PC-9 (cell line): ENCODE data around the gene NRG3. TPM values are rescaled to one million over a fixed set of nuclear protein-coding genes. Genes with fewer than 3 reads are reported as not detected.

Source experiments
- BruUV-seq: library from RNA; stranded (reverse); fragments of 400-500 nt; replicated peaks from 2 replicates; lab custom pipeline; 2021; lab: Mats Ljungman, UMichigan
- CTCF ChIA-PET: fragments of 300-600 bp; sonication (Branson Sonifier 250); formaldehyde crosslinking; loops from one replicate; lab custom pipeline; 2022; ENCODE audit warnings: antibody characterized with exemption; lab: Charles Lee
- POLR2A ChIA-PET: fragments of 300-600 bp; sonication (Branson Sonifier 250); formaldehyde crosslinking; loops from one replicate; lab custom pipeline; 2022; ENCODE audit warnings: antibody characterized with exemption; ENCODE audit not compliant: unreplicated experiment; lab: Charles Lee
- DNase-seq, 2 experiments: peaks; one replicate each; pipeline versions ENCODE4 v3.0.0 to v3.0.0-alpha.2; 2015 to 2022; ENCODE audit warnings: mixed read lengths in 1 of 2
- H2AFZ ChIP-seq: fragments of 200-600 bp; sonication (generic); 2 replicates; pipeline ENCODE4 v1.8.1; 2017; ENCODE audit warnings: antibody characterized with exemption
- H3F3A ChIP-seq: fragments of 200-600 bp; sonication (generic); 2 replicates; pipeline ENCODE4 v1.8.1; 2017; ENCODE audit warnings: antibody characterized with exemption, mild to moderate bottlenecking, low read depth; ENCODE audit not compliant: insufficient read depth
- H3K27ac ChIP-seq: fragments of 200-600 bp; sonication (generic); 2 replicates; pipeline ENCODE4 v1.6.1; 2016; ENCODE audit warnings: mixed run types
- H3K27me3 ChIP-seq: fragments of 200-600 bp; sonication (generic); 2 replicates; pipeline ENCODE4 v1.6.1; 2016; ENCODE audit warnings: low read depth, mixed run types; ENCODE audit not compliant: insufficient read depth
- H3K36me3 ChIP-seq: fragments of 200-600 bp; sonication (generic); 2 replicates; pipeline ENCODE4 v1.6.1; 2016; ENCODE audit warnings: low read depth, mixed run types
- H3K4me1 ChIP-seq: fragments of 200-600 bp; sonication (generic); replicated peaks from 2 replicates; pipeline ENCODE4 v1.6.1; 2016; ENCODE audit warnings: mixed run types; ENCODE audit not compliant: insufficient read depth
- H3K4me2 ChIP-seq: fragments of 200-600 bp; sonication (generic); 2 replicates; pipeline ENCODE4 v1.6.1; 2017; ENCODE audit warnings: mixed run types
- H3K4me3 ChIP-seq: fragments of 200-600 bp; sonication (generic); 2 replicates; pipeline ENCODE4 v1.6.1; 2016; ENCODE audit warnings: mixed run types
- H3K79me2 ChIP-seq: fragments of 200-600 bp; sonication (generic); 2 replicates; pipeline ENCODE4 v1.6.1; 2017; ENCODE audit warnings: low read depth, mixed run types
- H3K9me2 ChIP-seq: fragments of 200-600 bp; sonication (generic); 2 replicates; pipeline ENCODE4 v1.8.1; 2017; ENCODE audit warnings: mild to moderate bottlenecking; ENCODE audit not compliant: insufficient read depth
- H3K9me3 ChIP-seq: fragments of 200-600 bp; sonication (generic); 2 replicates; pipeline ENCODE4 v1.8.1; 2016; ENCODE audit warnings: low read depth; ENCODE audit not compliant: insufficient read depth
- H4K20me1 ChIP-seq: fragments of 200-600 bp; sonication (generic); 2 replicates; pipeline ENCODE4 v1.8.1; 2017; ENCODE audit not compliant: insufficient read depth
- EZH2 ChIP-seq: fragments of 200-600 bp; sonication (generic); IDR thresholded peaks from 2 replicates; pipeline ENCODE4 v1.8.0; 2017; ENCODE audit warnings: antibody characterized with exemption, low read depth
- intact Hi-C: fragments of 100-400 bp; cut with micrococcal nuclease; formaldehyde crosslinking; loops from one replicate; pipeline ENCODE4 v1.10.0; 2022; ENCODE audit not compliant: unreplicated experiment
- total RNA-seq: library from RNA; stranded (reverse); gene quantifications from 2 replicates; pipeline ENCODE4 v1.2.3, GENCODE V29; 2021
- TF ChIP-seq, protein P1 (sequence below): fragments of 200-600 bp; sonication (generic); conservative IDR thresholded peaks from 2 replicates; pipeline ENCODE4 v1.6.1; 2017; ENCODE audit warnings: mixed run types, antibody characterized with exemption, mild to moderate bottlenecking, moderate library complexity

Gene NRG3
- total RNA-seq, 1 experiment from 2014 or later: not detected

DNA sequence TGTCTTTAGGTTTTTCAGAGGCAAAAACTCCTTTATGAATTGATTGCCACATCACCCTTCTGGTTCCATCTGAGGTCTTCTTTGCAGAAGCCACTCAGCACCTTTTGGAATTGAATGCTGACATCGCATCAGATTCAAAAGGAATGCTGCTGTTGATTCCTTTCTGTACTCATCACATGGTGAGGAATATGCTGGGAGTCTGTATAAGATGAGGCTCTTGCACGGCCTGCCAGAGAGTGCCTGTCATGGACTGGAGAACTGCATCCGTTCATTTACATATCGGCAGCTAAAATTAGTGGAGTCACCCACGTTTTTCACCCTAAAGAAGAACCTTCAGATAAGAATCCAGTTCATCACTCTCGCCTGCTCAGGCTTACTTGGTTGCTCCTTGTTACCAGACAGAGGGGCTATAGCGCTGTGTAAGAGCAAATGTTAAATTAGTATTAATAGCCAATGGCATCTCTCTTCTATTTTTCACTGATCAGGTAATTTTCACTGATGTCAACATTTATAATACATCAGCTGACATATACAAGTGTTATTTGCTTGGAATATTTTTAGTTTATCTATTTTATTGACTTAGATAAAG is 14.3 kb downstream of the NRG3 start:
- BruUV-seq: no TSS peak
- POLR2A ChIA-PET: no interaction called here
- intact Hi-C loops: no loop called here
- Histone ChIP-seq H4K20me1 (no peaks in the 10 kb centered on the region), H3K4me2 (no peak overlapping the region), H2AFZ (no peak overlapping the region), H3K4me1 (no peaks in the 10 kb centered on the region), H3K9me2 (no peaks in the 10 kb centered on the region), H3K79me2 (no peaks in the 10 kb centered on the region), H3K36me3 (no peaks in the 10 kb centered on the region), H3K27me3 (0 out of 2 replicates have a peak, but pooled peaks cover under 1% of the 10 kb centered on the region), H3K9me3 (no peaks in the 10 kb centered on the region), H3F3A (no peaks in the 10 kb centered on the region), H3K4me3 (no peak overlapping the region), H3K27ac (no peak overlapping the region)
- TF ChIP-seq EZH2: no peak
- TF ChIP-seq, protein P1, sequence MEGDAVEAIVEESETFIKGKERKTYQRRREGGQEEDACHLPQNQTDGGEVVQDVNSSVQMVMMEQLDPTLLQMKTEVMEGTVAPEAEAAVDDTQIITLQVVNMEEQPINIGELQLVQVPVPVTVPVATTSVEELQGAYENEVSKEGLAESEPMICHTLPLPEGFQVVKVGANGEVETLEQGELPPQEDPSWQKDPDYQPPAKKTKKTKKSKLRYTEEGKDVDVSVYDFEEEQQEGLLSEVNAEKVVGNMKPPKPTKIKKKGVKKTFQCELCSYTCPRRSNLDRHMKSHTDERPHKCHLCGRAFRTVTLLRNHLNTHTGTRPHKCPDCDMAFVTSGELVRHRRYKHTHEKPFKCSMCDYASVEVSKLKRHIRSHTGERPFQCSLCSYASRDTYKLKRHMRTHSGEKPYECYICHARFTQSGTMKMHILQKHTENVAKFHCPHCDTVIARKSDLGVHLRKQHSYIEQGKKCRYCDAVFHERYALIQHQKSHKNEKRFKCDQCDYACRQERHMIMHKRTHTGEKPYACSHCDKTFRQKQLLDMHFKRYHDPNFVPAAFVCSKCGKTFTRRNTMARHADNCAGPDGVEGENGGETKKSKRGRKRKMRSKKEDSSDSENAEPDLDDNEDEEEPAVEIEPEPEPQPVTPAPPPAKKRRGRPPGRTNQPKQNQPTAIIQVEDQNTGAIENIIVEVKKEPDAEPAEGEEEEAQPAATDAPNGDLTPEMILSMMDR: no peak
- CTCF ChIA-PET: no interaction called here
- no peak for DNase-seq

GRCh38 chr10:81894616-81895015 is 19.6 kb downstream of the NRG3 start:
- no peaks in the 10 kb centered on the region for H3K36me3 ChIP-seq
- DNase-seq: no peak
- no peak overlapping the region for H3K27ac ChIP-seq
- no peaks in the 10 kb centered on the region for H3F3A ChIP-seq
- no peaks in the 10 kb centered on the region for H3K79me2 ChIP-seq
- ChIA-PET CTCF (no interaction called here), POLR2A (no interaction called here)
- H3K9me3 ChIP-seq: no peaks in the 10 kb centered on the region
- H3K27me3 ChIP-seq: 0 out of 2 replicates have a peak, but pooled peaks cover 15% of the 10 kb centered on the region
- TF ChIP-seq, protein P1: no peak
- no peak for TF ChIP-seq EZH2
- no peaks in the 10 kb centered on the region for H3K4me1 ChIP-seq
- no peaks in the 10 kb centered on the region for H4K20me1 ChIP-seq
- BruUV-seq: no TSS peak
- intact Hi-C loops: no loop called here
- no peak overlapping the region for H3K4me3 ChIP-seq
- H2AFZ ChIP-seq: no peak overlapping the region
- no peak overlapping the region for H3K4me2 ChIP-seq
- H3K9me2 ChIP-seq: no peaks in the 10 kb centered on the region

DNA sequence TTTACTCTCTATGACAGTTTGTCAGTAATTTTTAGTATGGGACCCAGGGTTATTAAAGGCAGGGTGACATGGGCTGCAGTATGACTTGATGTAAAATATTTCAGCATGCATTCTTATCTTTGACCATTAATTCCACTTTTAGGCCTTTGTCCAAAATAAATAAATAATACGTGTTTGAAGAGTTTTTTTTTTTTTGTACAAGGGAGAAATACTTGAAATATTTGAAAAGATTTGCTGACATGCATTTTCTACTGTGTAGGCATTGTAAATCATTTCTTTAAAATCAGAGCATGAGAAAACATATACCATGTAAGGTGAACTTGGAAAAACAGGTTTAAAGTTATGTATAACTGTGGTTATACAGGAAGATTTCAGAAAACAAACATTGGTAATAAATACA is 23.5 kb downstream of the NRG3 start:
- POLR2A ChIA-PET: no interaction called here
- no peaks in the 10 kb centered on the region for H3K79me2 ChIP-seq
- H3K27ac ChIP-seq: no peak overlapping the region
- CTCF ChIA-PET: no interaction called here
- H4K20me1 ChIP-seq: no peaks in the 10 kb centered on the region
- no peak overlapping the region for H2AFZ ChIP-seq
- H3K9me3 ChIP-seq: no peaks in the 10 kb centered on the region
- H3F3A ChIP-seq: no peaks in the 10 kb centered on the region
- no peak for DNase-seq
- no peak overlapping the region for H3K4me3 ChIP-seq
- TF ChIP-seq, protein P1: no peak
- TF ChIP-seq EZH2: no peak
- no peaks in the 10 kb centered on the region for H3K4me1 ChIP-seq
- H3K4me2 ChIP-seq: no peak overlapping the region
- peaks cover 38% of the 10 kb centered on the region for H3K27me3 ChIP-seq
- no peaks in the 10 kb centered on the region for H3K36me3 ChIP-seq
- no peaks in the 10 kb centered on the region for H3K9me2 ChIP-seq
- intact Hi-C loops: no loop called here
- BruUV-seq: no TSS peak
